Esophagus muscularis mucosa (tissue), 4 donors: ENCODE measurements around the gene ARL4A. TPM values are rescaled to one million over a fixed set of nuclear protein-coding genes. Genes with fewer than 3 reads are reported as not detected.
A peak's percentile ranks its signal among the peaks of the same experiment; 100 is the strongest.

Experiments
- DNase-seq: peaks from one replicate; pipeline ENCODE4 v3.0.0-alpha.2; 2017; ENCODE audit errors: extremely low spot score
- H3K27ac ChIP-seq, 4 donors: fragments of 200-600 bp; sonication (generic); replicated peaks in 1 of 4; 1 replicate in 3 of 4; 2 replicates in 1 of 4; pipeline ENCODE4 v1.5.1; 2016 to 2019; ENCODE audit warnings: mild to moderate bottlenecking in 1 of 4
- H3K27me3 ChIP-seq, 4 donors: fragments of 200-600 bp; sonication (generic); one replicate each; pipeline versions ENCODE4 v1.5.1 to v1.6.0; 2016 to 2019
- H3K36me3 ChIP-seq, 4 donors: fragments of 200-600 bp; sonication (generic); one replicate each; pipeline ENCODE4 v1.5.1; 2016 to 2019
- H3K4me1 ChIP-seq, 4 donors: fragments of 200-600 bp; sonication (generic); one replicate each; pipeline ENCODE4 v1.5.1; 2016 to 2019
- H3K4me3 ChIP-seq, 4 donors: fragments of 200-600 bp; sonication (generic); 1 replicate in 2 of 4; 2 replicates in 2 of 4; pipeline ENCODE4 v1.5.1; 2016 to 2019; ENCODE audit warnings: mild to moderate bottlenecking in 4 of 4, moderate library complexity in 1 of 4
- H3K9me3 ChIP-seq, 4 donors: fragments of 200-600 bp; sonication (generic); 1 replicate in 3 of 4; 2 replicates in 1 of 4; pipeline ENCODE4 v1.5.1; 2016 to 2019
- EP300 ChIP-seq: sonication (generic); formaldehyde crosslinking; IDR thresholded peaks from one replicate; pipeline ENCODE4 v1.6.1; 2017; ENCODE audit warnings: antibody characterized with exemption
- POLR2A ChIP-seq: fragments of 450-650 bp; IDR thresholded peaks from one replicate; pipeline ENCODE4 v1.6.1; 2017; ENCODE audit warnings: antibody characterized with exemption, moderate library complexity, mild to moderate bottlenecking, low read depth
- POLR2AphosphoS5 ChIP-seq, 2 donors: sonication (generic); formaldehyde crosslinking; IDR thresholded peaks; one replicate each; pipeline ENCODE4 v1.6.1; 2017; ENCODE audit warnings: antibody characterized with exemption in 2 of 2
- WGBS: methylation state at CpG from one replicate; pipeline ENCODE4 v1.1.5; 2018; 5-methylcytosine and 5-hydroxymethylcytosine counted together
- intact Hi-C: fragments of 100-400 bp; cut with DNase I; formaldehyde crosslinking; loops from one replicate; pipeline ENCODE4 v1.15.1; 2023
- total RNA-seq, 4 donors: library from RNA; depleted of rRNA; stranded (reverse); fragments of >200 nt; gene quantifications; one replicate each; pipeline versions ENCODE4 v1.1.0 to v1.2.1, GENCODE V29; 2016
- TF ChIP-seq, protein P1 (sequence below), 3 experiments: fragments of 200-600 bp in 2 of 3; fragments of 450-650 bp in 1 of 3; sonication (generic) in 2 of 3; IDR thresholded peaks; one replicate each; pipeline ENCODE4 v1.5.1; 2017 to 2019; ENCODE audit warnings: antibody characterized with exemption in 3 of 3, mild to moderate bottlenecking in 2 of 3, moderate library complexity in 1 of 3

Gene ARL4A
- total RNA-seq, 4 donors from 2014 or later: 34.9 to 62.3 (median 52.4) TPM

GRCh38 chr7:12714379-12714737, 26.9 kb downstream of the ARL4A start:
- Histone ChIP-seq H3K9me3 (no peaks in the 10 kb centered on the region), H3K27me3 (no peaks in the 10 kb centered on the region), H3K4me3 (no peak overlapping the region), H3K36me3 (no peaks in the 10 kb centered on the region), H3K27ac (no peak overlapping the region), H3K4me1 (peaks cover 18 to 41% (median 33%) of the 10 kb centered on the region in 4 donors)
- WGBS: 100% methylated on average over 1 of the region's 1 CpG
- TF ChIP-seq, protein P1, sequence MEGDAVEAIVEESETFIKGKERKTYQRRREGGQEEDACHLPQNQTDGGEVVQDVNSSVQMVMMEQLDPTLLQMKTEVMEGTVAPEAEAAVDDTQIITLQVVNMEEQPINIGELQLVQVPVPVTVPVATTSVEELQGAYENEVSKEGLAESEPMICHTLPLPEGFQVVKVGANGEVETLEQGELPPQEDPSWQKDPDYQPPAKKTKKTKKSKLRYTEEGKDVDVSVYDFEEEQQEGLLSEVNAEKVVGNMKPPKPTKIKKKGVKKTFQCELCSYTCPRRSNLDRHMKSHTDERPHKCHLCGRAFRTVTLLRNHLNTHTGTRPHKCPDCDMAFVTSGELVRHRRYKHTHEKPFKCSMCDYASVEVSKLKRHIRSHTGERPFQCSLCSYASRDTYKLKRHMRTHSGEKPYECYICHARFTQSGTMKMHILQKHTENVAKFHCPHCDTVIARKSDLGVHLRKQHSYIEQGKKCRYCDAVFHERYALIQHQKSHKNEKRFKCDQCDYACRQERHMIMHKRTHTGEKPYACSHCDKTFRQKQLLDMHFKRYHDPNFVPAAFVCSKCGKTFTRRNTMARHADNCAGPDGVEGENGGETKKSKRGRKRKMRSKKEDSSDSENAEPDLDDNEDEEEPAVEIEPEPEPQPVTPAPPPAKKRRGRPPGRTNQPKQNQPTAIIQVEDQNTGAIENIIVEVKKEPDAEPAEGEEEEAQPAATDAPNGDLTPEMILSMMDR (IDR thresholded peaks at IDR 0.05): no peak
- TF ChIP-seq EP300: no peak
- TF ChIP-seq POLR2AphosphoS5 (IDR thresholded peaks at IDR 0.05): no peak
- no peak for TF ChIP-seq POLR2A
- no peak for DNase-seq
- intact Hi-C loops: no loop called here

GRCh38 chr7:12715372-12716133, 28.1 kb downstream of the ARL4A start:
- peak overlapping the region; percentile 46 to 77 (median 74) for H3K27ac ChIP-seq

DNA sequence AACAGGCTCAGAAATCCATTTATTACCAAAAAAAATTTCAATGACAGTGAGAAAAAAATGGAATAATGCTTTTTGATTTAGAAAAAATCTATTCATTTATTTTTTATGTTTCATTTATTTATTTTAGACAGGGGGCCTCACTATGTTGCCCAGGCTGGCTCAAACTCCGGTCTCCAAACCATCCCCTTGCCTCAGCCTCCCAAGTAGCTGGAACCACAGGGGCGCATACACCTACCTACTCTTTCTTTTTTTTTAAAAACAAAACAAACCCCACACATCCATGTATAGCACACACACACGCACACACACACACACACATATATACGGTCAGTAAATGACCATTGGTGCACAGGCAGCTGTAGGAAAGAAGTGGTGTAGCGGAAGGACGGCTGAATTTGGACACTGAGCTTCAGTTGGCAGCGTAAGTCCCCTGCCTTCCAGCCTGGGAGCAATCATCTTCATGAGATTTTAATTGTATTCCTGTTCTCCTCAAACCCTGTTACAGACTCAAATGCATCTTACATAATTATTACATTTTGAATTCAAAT, 28.8 kb downstream of the ARL4A start:
- H3K36me3 ChIP-seq: no peaks in the 10 kb centered on the region
- no peaks in the 10 kb centered on the region for H3K9me3 ChIP-seq
- 67% methylated on average over 7 of the region's 7 CpGs for WGBS
- peak overlapping the region; percentile 46 to 77 (median 74) for H3K27ac ChIP-seq
- no peak for DNase-seq
- TF ChIP-seq POLR2AphosphoS5 (IDR thresholded peaks at IDR 0.05): no peak
- no peak for TF ChIP-seq EP300
- TF ChIP-seq POLR2A: no peak
- TF ChIP-seq, protein P1 (IDR thresholded peaks at IDR 0.05): no peak
- H3K27me3 ChIP-seq: no peaks in the 10 kb centered on the region
- intact Hi-C loops: no loop called here
- H3K4me1 ChIP-seq: peaks cover 25 to 50% (median 44%) of the 10 kb centered on the region in 4 donors
- H3K4me3 ChIP-seq: no peak overlapping the region

More at GRCh38 chr7:12715372-12716133, 28.1 kb downstream of the ARL4A start:
- Histone ChIP-seq H3K4me3 (peak overlapping the region in 3 of 4 donors; percentile 10 to 33 (median 18)), H3K27me3 (no peaks in the 10 kb centered on the region), H3K9me3 (no peaks in the 10 kb centered on the region), H3K4me1 (peaks cover 25 to 49% (median 43%) of the 10 kb centered on the region in 4 donors), H3K36me3 (no peaks in the 10 kb centered on the region)
- intact Hi-C loops: no loop called here
- TF ChIP-seq EP300 (no peak), POLR2AphosphoS5 (IDR thresholded peaks at IDR 0.05) (peak; percentile 74 to 83)
- TF ChIP-seq, protein P1 (IDR thresholded peaks at IDR 0.05): no peak
- peak; percentile 94 for DNase-seq
- WGBS: 38% methylated on average over 12 of the region's 12 CpGs

DNA sequence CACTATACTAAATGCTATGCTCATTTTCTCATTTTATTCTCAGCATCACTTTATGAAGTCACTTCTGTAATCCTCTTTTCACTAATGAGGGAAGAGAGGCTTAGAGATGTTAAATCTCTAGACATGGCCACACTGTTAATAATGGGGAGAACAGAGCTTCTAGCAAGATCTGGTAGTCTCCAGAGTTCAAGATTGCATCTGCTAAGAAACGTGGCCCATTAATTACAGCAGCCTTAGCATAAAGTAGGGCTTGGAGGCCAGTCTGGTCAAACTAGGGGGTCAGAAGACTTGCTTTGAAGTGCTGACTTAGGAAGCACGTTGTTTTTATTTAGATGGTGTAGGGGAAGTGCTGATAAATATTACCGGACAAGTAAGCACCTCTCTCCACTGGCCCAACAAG, 29.3 kb downstream of the ARL4A start:
- WGBS: 67% methylated on average over 3 of the region's 3 CpGs
- peaks cover 25 to 50% (median 44%) of the 10 kb centered on the region in 4 donors for H3K4me1 ChIP-seq
- H3K27ac ChIP-seq: peak overlapping the region; percentile 46 to 77 (median 74)

More for the DNA sequence above, 29.3 kb downstream of the ARL4A start:
- Histone ChIP-seq H3K9me3 (no peaks in the 10 kb centered on the region), H3K4me3 (no peak overlapping the region), H3K27me3 (no peaks in the 10 kb centered on the region), H3K36me3 (no peaks in the 10 kb centered on the region)
- DNase-seq: no peak
- intact Hi-C loops: no loop called here
- TF ChIP-seq POLR2AphosphoS5 (IDR thresholded peaks at IDR 0.05): no peak
- TF ChIP-seq POLR2A: no peak
- no peak for TF ChIP-seq EP300
- TF ChIP-seq, protein P1 (IDR thresholded peaks at IDR 0.05): no peak
